ENCODE data around the gene A4GALT.
"Not testable (repeated sequence)": the region's sequence is repeated elsewhere in the genome, so short reads cannot be mapped to it uniquely, and the experiment has no call there.

A4GALT gene

DNA sequence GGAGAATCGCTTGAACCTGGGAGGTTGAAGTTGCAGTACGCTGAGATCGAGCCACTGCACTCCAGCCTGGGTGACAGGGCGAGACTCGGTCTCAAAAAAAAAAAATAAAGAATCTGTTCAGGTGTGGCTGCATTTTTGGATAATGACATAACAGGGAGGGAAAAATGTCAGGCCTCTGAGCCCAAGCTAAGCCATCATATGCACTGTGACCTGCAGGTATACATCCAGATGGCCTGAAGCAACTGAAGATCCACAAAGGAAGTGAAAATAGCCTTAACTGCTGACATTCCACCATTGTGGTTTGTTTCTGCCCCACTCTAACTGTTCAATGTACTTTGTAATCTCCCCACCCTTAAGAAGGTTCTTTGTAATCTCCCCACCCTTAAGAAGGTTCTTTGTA is 19.6 kb upstream of the A4GALT start:
- H3K9ac ChIP-seq (ENCODE audit: low read length in 2 of 2); H3K27me3 ChIP-seq (ENCODE audit: control insufficient read depth in 1 of 2, insufficient read depth in 2 of 2, low read length in 2 of 2); H3K9me3 ChIP-seq (ENCODE audit: control insufficient read depth in 2 of 2, low read length in 2 of 2); H3K27ac ChIP-seq (ENCODE audit: low read length); H3K4me3 ChIP-seq (ENCODE audit: low read length in 2 of 2); H3K36me3 ChIP-seq (ENCODE audit: control insufficient read depth in 2 of 2, insufficient read depth in 2 of 2, low read length in 2 of 2); H3K4me1 ChIP-seq (ENCODE audit: control insufficient read depth, insufficient read depth, low read length): not testable (repeated sequence)

DNA sequence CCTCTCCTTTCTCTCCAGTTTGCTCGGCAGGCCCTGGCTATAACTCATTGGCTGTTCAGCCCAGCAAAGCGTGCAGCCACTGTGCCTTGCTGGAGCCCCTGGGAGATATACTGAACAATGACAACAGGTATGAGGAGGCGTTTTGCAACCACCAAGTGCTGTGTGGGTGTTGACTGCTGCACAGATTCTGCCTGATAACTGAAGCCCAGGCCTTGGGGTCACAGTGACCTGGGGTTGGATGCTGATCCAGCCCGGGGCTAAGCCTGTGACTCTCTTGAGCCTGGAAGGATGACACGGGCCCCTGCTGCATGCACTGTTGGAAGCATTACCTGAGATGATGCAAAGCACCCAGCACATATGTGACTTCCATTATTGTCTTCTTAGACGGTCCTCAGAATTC is 13.7 kb upstream of the A4GALT start:
- Histone ChIP-seq H3K9ac (ENCODE audit: low read length in 2 of 2) (no peak overlapping the region), H3K4me3 (ENCODE audit: low read length in 2 of 2) (no peak overlapping the region), H3K27me3 (ENCODE audit: control insufficient read depth in 1 of 2, insufficient read depth in 2 of 2, low read length in 2 of 2) (no peaks in the 10 kb centered on the region), H3K27ac (ENCODE audit: low read length) (no peak overlapping the region), H3K9me3 (ENCODE audit: control insufficient read depth in 2 of 2, low read length in 2 of 2) (no peaks in the 10 kb centered on the region), H3K36me3 (ENCODE audit: control insufficient read depth in 2 of 2, insufficient read depth in 2 of 2, low read length in 2 of 2) (no peaks in the 10 kb centered on the region), H3K4me1 (ENCODE audit: control insufficient read depth, insufficient read depth, low read length) (no peaks in the 10 kb centered on the region)

DNA sequence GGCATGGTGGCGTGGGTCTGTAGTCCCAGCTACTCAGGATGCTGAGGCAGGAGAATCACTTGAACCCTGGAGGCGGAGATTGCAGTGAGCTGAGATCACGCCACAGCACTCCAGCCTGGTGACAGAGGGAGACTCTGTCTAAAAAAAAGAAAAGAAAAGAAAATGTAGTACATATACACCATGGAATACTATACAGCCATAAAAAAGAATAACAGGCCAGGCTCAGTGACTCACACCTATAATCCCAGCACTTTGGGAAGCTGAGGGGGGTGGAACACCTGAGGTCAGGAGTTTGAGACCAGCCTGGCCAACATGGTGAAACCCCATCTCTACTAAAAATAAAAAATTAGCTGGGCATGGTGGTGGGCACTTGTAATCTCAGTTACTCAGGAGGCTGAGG is 12.7 kb upstream of the A4GALT start:
- not testable (repeated sequence) for H3K27me3 ChIP-seq (ENCODE audit: control insufficient read depth in 1 of 2, insufficient read depth in 2 of 2, low read length in 2 of 2); H3K27ac ChIP-seq (ENCODE audit: low read length); H3K9me3 ChIP-seq (ENCODE audit: control insufficient read depth in 2 of 2, low read length in 2 of 2)

GRCh38 chr22:42732081-42732480 is 11.4 kb upstream of the A4GALT start:
- Histone ChIP-seq H3K4me1 (ENCODE audit: control insufficient read depth, insufficient read depth, low read length) (no peaks in the 10 kb centered on the region), H3K27me3 (ENCODE audit: control insufficient read depth in 1 of 2, insufficient read depth in 2 of 2, low read length in 2 of 2) (no peaks in the 10 kb centered on the region), H3K9me3 (ENCODE audit: control insufficient read depth in 2 of 2, low read length in 2 of 2) (no peaks in the 10 kb centered on the region), H3K4me3 (ENCODE audit: low read length in 2 of 2) (no peak overlapping the region), H3K27ac (ENCODE audit: low read length) (no peak overlapping the region), H3K9ac (ENCODE audit: low read length in 2 of 2) (no peak overlapping the region), H3K36me3 (ENCODE audit: control insufficient read depth in 2 of 2, insufficient read depth in 2 of 2, low read length in 2 of 2) (no peaks in the 10 kb centered on the region)

More for the DNA sequence above, 12.7 kb upstream of the A4GALT start:
- H3K4me3 ChIP-seq (ENCODE audit: low read length in 2 of 2); H3K4me1 ChIP-seq (ENCODE audit: control insufficient read depth, insufficient read depth, low read length); H3K9ac ChIP-seq (ENCODE audit: low read length in 2 of 2); H3K36me3 ChIP-seq (ENCODE audit: control insufficient read depth in 2 of 2, insufficient read depth in 2 of 2, low read length in 2 of 2): not testable (repeated sequence)

DNA sequence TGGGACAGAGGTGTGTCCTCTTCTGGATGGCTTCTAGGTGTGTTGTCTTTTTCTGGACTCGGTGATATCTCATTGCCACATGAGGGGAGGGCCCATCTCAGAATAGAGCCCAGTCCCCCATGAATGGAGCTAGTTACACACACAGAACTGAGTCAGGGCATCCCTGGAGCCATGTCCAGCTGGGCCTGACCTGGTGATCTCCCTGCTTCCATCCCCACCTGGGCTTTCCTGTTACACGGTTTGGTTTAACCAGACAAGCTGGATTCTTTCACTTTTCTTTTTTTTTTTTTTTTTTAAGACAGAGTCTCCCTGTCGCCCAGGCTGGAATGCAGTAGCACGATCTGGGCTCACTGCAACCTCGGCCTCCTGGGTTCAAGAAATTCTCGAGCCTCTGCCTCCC is 6.1 kb upstream of the A4GALT start:
- Histone ChIP-seq H3K4me3 (ENCODE audit: low read length in 2 of 2) (no peak overlapping the region), H3K27ac (ENCODE audit: low read length) (no peak overlapping the region), H3K36me3 (ENCODE audit: control insufficient read depth in 2 of 2, insufficient read depth in 2 of 2, low read length in 2 of 2) (no peaks in the 10 kb centered on the region), H3K27me3 (ENCODE audit: control insufficient read depth in 1 of 2, insufficient read depth in 2 of 2, low read length in 2 of 2) (peaks cover 0 to 2% of the 10 kb centered on the region in 2 donors), H3K9ac (ENCODE audit: low read length in 2 of 2) (no peak overlapping the region), H3K9me3 (ENCODE audit: control insufficient read depth in 2 of 2, low read length in 2 of 2) (no peaks in the 10 kb centered on the region), H3K4me1 (ENCODE audit: control insufficient read depth, insufficient read depth, low read length) (no peaks in the 10 kb centered on the region)

- Histone ChIP-seq H3K4me3 (ENCODE audit: low read length in 2 of 2) (no peak overlapping the region), H3K36me3 (ENCODE audit: control insufficient read depth in 2 of 2, insufficient read depth in 2 of 2, low read length in 2 of 2) (no peaks in the 10 kb centered on the region), H3K9me3 (ENCODE audit: control insufficient read depth in 2 of 2, low read length in 2 of 2) (no peaks in the 10 kb centered on the region), H3K9ac (ENCODE audit: low read length in 2 of 2) (peak overlapping the region in 1 of 2 donors; percentile 29), H3K27me3 (ENCODE audit: control insufficient read depth in 1 of 2, insufficient read depth in 2 of 2, low read length in 2 of 2) (peaks cover 0 to 2% of the 10 kb centered on the region in 2 donors), H3K4me1 (ENCODE audit: control insufficient read depth, insufficient read depth, low read length) (peaks cover 6% of the 10 kb centered on the region), H3K27ac (ENCODE audit: low read length) (no peak overlapping the region)
Observed at GRCh38 chr22:42725606-42726355, 5.1 kb upstream of the A4GALT start.

DNA sequence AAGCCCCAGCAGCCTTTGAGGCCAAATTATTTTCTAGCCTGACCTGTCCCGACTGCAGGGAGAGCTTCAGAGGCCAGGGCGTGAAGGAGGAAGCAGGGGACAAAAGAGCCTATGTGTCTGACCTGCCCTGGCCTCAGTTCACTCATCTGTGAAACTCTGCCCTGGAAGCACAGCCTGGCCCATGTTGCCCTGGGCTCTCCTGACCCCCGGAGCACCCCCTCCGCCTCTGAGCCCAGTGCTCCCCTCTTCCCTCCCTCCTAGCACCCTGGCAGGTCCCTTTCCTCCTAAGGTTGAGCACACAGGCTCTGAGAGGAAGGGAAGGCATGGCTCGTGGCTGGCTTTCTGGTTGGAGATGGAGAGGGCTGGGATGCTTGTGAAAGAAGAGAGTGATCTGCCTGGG is 3.4 kb upstream of the A4GALT start:
- Histone ChIP-seq H3K4me1 (ENCODE audit: control insufficient read depth, insufficient read depth, low read length) (peaks cover 12% of the 10 kb centered on the region), H3K4me3 (ENCODE audit: low read length in 2 of 2) (no peak overlapping the region)

DNA sequence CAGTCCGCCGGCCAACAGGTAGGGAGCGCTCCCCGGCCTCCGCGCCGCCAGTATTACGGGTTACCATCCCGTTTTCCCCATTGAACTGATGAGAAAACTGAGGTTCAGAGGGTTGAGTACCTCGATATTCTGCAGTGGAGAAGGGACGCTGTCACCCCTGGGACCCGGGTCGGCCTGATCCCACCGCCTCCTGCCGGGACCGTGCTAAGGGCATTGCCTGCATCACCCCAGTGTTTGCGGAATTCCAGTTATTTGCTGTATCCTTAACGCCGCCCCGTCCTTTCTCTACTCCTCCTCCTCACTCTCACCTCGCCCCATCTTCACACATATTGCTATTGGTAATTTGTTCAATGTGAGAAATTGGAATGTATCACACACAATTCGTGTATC is 370 bp upstream of the A4GALT start:
- Histone ChIP-seq H3K4me3 (ENCODE audit: low read length in 2 of 2) (peak overlapping the region; percentile 80 to 89), H3K4me1 (ENCODE audit: control insufficient read depth, insufficient read depth, low read length) (peaks cover 38% of the 10 kb centered on the region), H3K9ac (ENCODE audit: low read length in 2 of 2) (peak overlapping the region; percentile 58), H3K27me3 (ENCODE audit: control insufficient read depth in 1 of 2, insufficient read depth in 2 of 2, low read length in 2 of 2) (peaks cover 0 to 2% of the 10 kb centered on the region in 2 donors), H3K9me3 (ENCODE audit: control insufficient read depth in 2 of 2, low read length in 2 of 2) (no peaks in the 10 kb centered on the region), H3K27ac (ENCODE audit: low read length) (no peak overlapping the region), H3K36me3 (ENCODE audit: control insufficient read depth in 2 of 2, insufficient read depth in 2 of 2, low read length in 2 of 2) (no peaks in the 10 kb centered on the region)

More for the DNA sequence above, 3.4 kb upstream of the A4GALT start:
- no peak overlapping the region for H3K27ac ChIP-seq (ENCODE audit: low read length)
- no peaks in the 10 kb centered on the region for H3K9me3 ChIP-seq (ENCODE audit: control insufficient read depth in 2 of 2, low read length in 2 of 2)
- H3K36me3 ChIP-seq (ENCODE audit: control insufficient read depth in 2 of 2, insufficient read depth in 2 of 2, low read length in 2 of 2): no peaks in the 10 kb centered on the region
- no peak overlapping the region for H3K9ac ChIP-seq (ENCODE audit: low read length in 2 of 2)
- H3K27me3 ChIP-seq (ENCODE audit: control insufficient read depth in 1 of 2, insufficient read depth in 2 of 2, low read length in 2 of 2): peaks cover 0 to 2% of the 10 kb centered on the region in 2 donors

DNA sequence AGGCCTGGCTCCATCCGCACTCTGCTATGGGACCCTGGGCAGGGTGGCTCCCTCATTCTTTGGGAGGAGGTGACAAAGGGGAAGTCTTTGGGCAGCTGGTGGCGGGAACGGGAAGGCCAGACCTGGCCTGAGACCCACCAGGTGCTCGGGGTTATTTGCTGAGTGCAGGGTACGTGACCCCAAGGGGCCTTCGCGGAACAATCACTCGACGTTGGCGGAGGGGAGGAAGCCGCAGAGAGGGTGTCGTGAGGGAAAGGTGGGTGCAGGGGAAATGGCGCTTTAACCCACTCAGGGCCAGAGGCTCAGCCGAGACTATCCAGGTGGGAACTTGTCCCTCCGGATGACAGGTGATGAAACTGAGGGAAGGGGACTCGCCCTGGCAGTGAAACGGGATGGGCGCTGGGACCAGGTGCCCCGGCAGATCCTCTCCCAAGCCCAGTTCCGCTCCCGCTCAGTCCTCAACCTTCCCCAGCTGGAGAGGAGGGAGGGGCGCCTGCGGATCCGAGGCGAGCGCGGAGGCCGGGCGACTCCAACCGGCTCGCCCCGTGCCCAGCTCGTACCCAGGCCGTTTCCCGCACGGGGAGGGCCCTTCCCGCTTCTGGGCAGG is 911 bp downstream of the A4GALT start:
- Histone ChIP-seq H3K27ac (ENCODE audit: low read length) (peak overlapping the region; percentile 80), H3K9ac (ENCODE audit: low read length in 2 of 2) (peak overlapping the region; percentile 80 to 85), H3K27me3 (ENCODE audit: control insufficient read depth in 1 of 2, insufficient read depth in 2 of 2, low read length in 2 of 2) (peaks cover 0 to 2% of the 10 kb centered on the region in 2 donors), H3K4me3 (ENCODE audit: low read length in 2 of 2) (peak overlapping the region; percentile 89 to 90), H3K36me3 (ENCODE audit: control insufficient read depth in 2 of 2, insufficient read depth in 2 of 2, low read length in 2 of 2) (no peaks in the 10 kb centered on the region), H3K9me3 (ENCODE audit: control insufficient read depth in 2 of 2, low read length in 2 of 2) (no peaks in the 10 kb centered on the region), H3K4me1 (ENCODE audit: control insufficient read depth, insufficient read depth, low read length) (peaks cover 42% of the 10 kb centered on the region)

DNA sequence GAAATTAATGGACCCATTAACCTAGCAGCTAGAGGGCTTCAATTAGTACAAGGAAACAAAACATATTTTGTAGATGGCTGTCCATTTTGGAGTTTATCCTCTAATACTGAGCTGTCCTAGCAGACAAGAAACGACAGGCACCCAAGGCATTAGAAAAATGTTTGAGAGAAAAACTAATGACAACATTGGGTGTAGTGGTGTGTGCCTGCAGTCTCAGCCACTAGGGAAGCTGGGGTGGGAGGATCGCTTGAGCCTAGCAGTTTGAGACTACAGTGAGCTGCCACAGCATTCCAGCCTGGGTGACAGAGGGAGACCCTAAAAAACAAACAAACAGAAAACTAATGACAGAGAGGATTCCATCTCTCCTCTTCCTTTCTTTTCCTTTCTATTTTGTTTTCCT is 1.5 kb downstream of the A4GALT start:
- H3K9ac ChIP-seq (ENCODE audit: low read length in 2 of 2): peak overlapping the region; percentile 80 to 85
- H3K36me3 ChIP-seq (ENCODE audit: control insufficient read depth in 2 of 2, insufficient read depth in 2 of 2, low read length in 2 of 2): no peaks in the 10 kb centered on the region
- peak overlapping the region; percentile 89 to 90 for H3K4me3 ChIP-seq (ENCODE audit: low read length in 2 of 2)
- no peaks in the 10 kb centered on the region for H3K9me3 ChIP-seq (ENCODE audit: control insufficient read depth in 2 of 2, low read length in 2 of 2)
- H3K27ac ChIP-seq (ENCODE audit: low read length): peak overlapping the region; percentile 80
- H3K27me3 ChIP-seq (ENCODE audit: control insufficient read depth in 1 of 2, insufficient read depth in 2 of 2, low read length in 2 of 2): peaks cover 0 to 2% of the 10 kb centered on the region in 2 donors
- H3K4me1 ChIP-seq (ENCODE audit: control insufficient read depth, insufficient read depth, low read length): peaks cover 45% of the 10 kb centered on the region

All from stomach smooth muscle (tissue), 2 donors.